22Rv1 (cell line): ENCODE measurements around the gene ABTB2.
"Not testable (repeated sequence)": the region's sequence is repeated elsewhere in the genome, so short reads cannot be mapped to it uniquely, and the experiment has no call there.

Source experiments
- CTCF ChIP-seq: fragments of 450-650 bp; IDR thresholded peaks from 2 replicates; pipeline ENCODE4 v1.5.1; 2017; ENCODE audit warnings: mild to moderate bottlenecking
- ZFX ChIP-seq: fragments of 450-650 bp; IDR thresholded peaks from 2 replicates; pipeline ENCODE4 v1.6.1; 2017; ENCODE audit warnings: antibody characterized with exemption, borderline replicate concordance

- TF ChIP-seq CTCF, ZFX: not testable (repeated sequence)
Observed at GRCh38 chr11:34180814-34181165, 177.0 kb downstream of the ABTB2 start.
